ENCODE results near the gene DMXL1. TPM values are rescaled to one million over a fixed set of nuclear protein-coding genes. Genes with fewer than 3 reads are reported as not detected.

Gene DMXL1
- total and polyA plus RNA-seq, 2 experiments from 2014 or later = 12.0 to 32.4 TPM

- Histone ChIP-seq H3K4me1 (ENCODE audit: insufficient read depth) (peaks cover 11% of the 10 kb centered on the region; the same call in 1 of the 2 replicates), H3K9ac (no peak overlapping the region), H3K4me3 (no peak overlapping the region), H3F3A (ENCODE audit: insufficient read depth) (peaks cover 8% of the 10 kb centered on the region), H3K27ac (no peak overlapping the region), H2AFZ (no peak overlapping the region), H3K27me3 (replicated peaks; ENCODE audit: insufficient read depth) (no peaks in the 10 kb centered on the region), H3K36me3 (ENCODE audit: low read depth) (no peaks in the 10 kb centered on the region), H3K4me2 (ENCODE audit: unreplicated experiment) (no peak overlapping the region), H3K79me2 (ENCODE audit: insufficient read depth) (no peaks in the 10 kb centered on the region), H4K20me1 (ENCODE audit: insufficient read depth) (no peaks in the 10 kb centered on the region), H3K9me3 (ENCODE audit: low read depth) (no peaks in the 10 kb centered on the region), H3K9me2 (ENCODE audit: insufficient read depth) (no peaks in the 10 kb centered on the region)
- no peak for DNase-seq
- WGBS, 2 experiments (ENCODE audit: low coverage in 1 of 2, low lambda C conversion rate in 2 of 2, missing lambda C conversion rate in 2 of 2) = 81 to 84% methylated on average over 3 of the region's 3 CpGs
- TF ChIP-seq EZH2phosphoT487 (IDR thresholded peaks at IDR 0.05; ENCODE audit: insufficient read depth, low read depth) = no peak
- no peak for TF ChIP-seq EZH2 (IDR thresholded peaks at IDR 0.05; ENCODE audit: insufficient read depth, poor library complexity, severe bottlenecking)
- in situ Hi-C loops (cut with MboI) = no loop called here
These were observed 38.2 kb upstream of the DMXL1 start for GRCh38 chr5:119032656-119033055.

GRCh38 chr5:119033135-119033534 is 37.8 kb upstream of the DMXL1 start:
- no peaks in the 10 kb centered on the region for H3K9me2 ChIP-seq (ENCODE audit: insufficient read depth)
- WGBS, 2 experiments (ENCODE audit: low coverage in 1 of 2, low lambda C conversion rate in 2 of 2, missing lambda C conversion rate in 2 of 2) = 71 to 74% methylated on average over 3 of the region's 3 CpGs
- H3K27me3 ChIP-seq (replicated peaks; ENCODE audit: insufficient read depth) = no peaks in the 10 kb centered on the region
- no peaks in the 10 kb centered on the region for H3K36me3 ChIP-seq (ENCODE audit: low read depth)
- no peaks in the 10 kb centered on the region for H3K79me2 ChIP-seq (ENCODE audit: insufficient read depth)
- peaks cover 8% of the 10 kb centered on the region for H3F3A ChIP-seq (ENCODE audit: insufficient read depth)
- H2AFZ ChIP-seq = no peak overlapping the region
- TF ChIP-seq EZH2 (IDR thresholded peaks at IDR 0.05; ENCODE audit: insufficient read depth, poor library complexity, severe bottlenecking) = no peak
- TF ChIP-seq EZH2phosphoT487 (IDR thresholded peaks at IDR 0.05; ENCODE audit: insufficient read depth, low read depth) = no peak
- H3K4me3 ChIP-seq = no peak overlapping the region
- H3K27ac ChIP-seq = no peak overlapping the region
- H3K4me2 ChIP-seq (ENCODE audit: unreplicated experiment) = no peak overlapping the region
- no peak for DNase-seq
- H3K9ac ChIP-seq = no peak overlapping the region
- peaks cover 11% of the 10 kb centered on the region; the same call in 1 of the 2 replicates for H3K4me1 ChIP-seq (ENCODE audit: insufficient read depth)
- H4K20me1 ChIP-seq (ENCODE audit: insufficient read depth) = no peaks in the 10 kb centered on the region
- no peaks in the 10 kb centered on the region for H3K9me3 ChIP-seq (ENCODE audit: low read depth)
- in situ Hi-C loops (cut with MboI) = no loop called here

GRCh38 chr5:119036101-119036762 is 34.7 kb upstream of the DMXL1 start:
- WGBS, 2 experiments (ENCODE audit: low coverage in 1 of 2, low lambda C conversion rate in 2 of 2, missing lambda C conversion rate in 2 of 2) = 82% methylated on average over 8 of the region's 8 CpGs
- Histone ChIP-seq H3K36me3 (ENCODE audit: low read depth) (no peaks in the 10 kb centered on the region), H3K27ac (no peak overlapping the region), H3K4me1 (ENCODE audit: insufficient read depth) (peaks cover 11% of the 10 kb centered on the region; the same call in 1 of the 2 replicates), H3K79me2 (ENCODE audit: insufficient read depth) (no peaks in the 10 kb centered on the region), H2AFZ (no peak overlapping the region), H3K4me2 (ENCODE audit: unreplicated experiment) (peak overlapping the region; percentile 0), H3K9me2 (ENCODE audit: insufficient read depth) (no peaks in the 10 kb centered on the region), H4K20me1 (ENCODE audit: insufficient read depth) (no peaks in the 10 kb centered on the region), H3K9me3 (ENCODE audit: low read depth) (no peaks in the 10 kb centered on the region), H3K27me3 (replicated peaks; ENCODE audit: insufficient read depth) (no peaks in the 10 kb centered on the region), H3K9ac (no peak overlapping the region), H3K4me3 (no peak overlapping the region), H3F3A (ENCODE audit: insufficient read depth) (peaks cover 8% of the 10 kb centered on the region)
- DNase-seq = peak; percentile 94
- in situ Hi-C loops (cut with MboI) = no loop called here
- TF ChIP-seq EZH2phosphoT487 (IDR thresholded peaks at IDR 0.05; ENCODE audit: insufficient read depth, low read depth) = no peak
- no peak for TF ChIP-seq EZH2 (IDR thresholded peaks at IDR 0.05; ENCODE audit: insufficient read depth, poor library complexity, severe bottlenecking)

- Histone ChIP-seq H3K4me3 (no peak overlapping the region), H3F3A (ENCODE audit: insufficient read depth) (peaks cover 8% of the 10 kb centered on the region), H3K4me1 (ENCODE audit: insufficient read depth) (peaks cover 11% of the 10 kb centered on the region; the same call in 1 of the 2 replicates), H3K9me3 (ENCODE audit: low read depth) (no peaks in the 10 kb centered on the region), H4K20me1 (ENCODE audit: insufficient read depth) (no peaks in the 10 kb centered on the region), H3K9me2 (ENCODE audit: insufficient read depth) (no peaks in the 10 kb centered on the region), H2AFZ (no peak overlapping the region), H3K36me3 (ENCODE audit: low read depth) (no peaks in the 10 kb centered on the region), H3K9ac (no peak overlapping the region), H3K4me2 (ENCODE audit: unreplicated experiment) (no peak overlapping the region), H3K27ac (no peak overlapping the region), H3K79me2 (ENCODE audit: insufficient read depth) (no peaks in the 10 kb centered on the region), H3K27me3 (replicated peaks; ENCODE audit: insufficient read depth) (no peaks in the 10 kb centered on the region)
- in situ Hi-C loops (cut with MboI) = no loop called here
- TF ChIP-seq EZH2 (IDR thresholded peaks at IDR 0.05; ENCODE audit: insufficient read depth, poor library complexity, severe bottlenecking) = no peak
- no peak for TF ChIP-seq EZH2phosphoT487 (IDR thresholded peaks at IDR 0.05; ENCODE audit: insufficient read depth, low read depth)
- peak; percentile 7 for DNase-seq
- WGBS, 2 experiments (ENCODE audit: low coverage in 1 of 2, low lambda C conversion rate in 2 of 2, missing lambda C conversion rate in 2 of 2) = 88 to 89% methylated on average over 16 of the region's 16 CpGs
These were observed 33.2 kb upstream of the DMXL1 start for GRCh38 chr5:119037496-119038215.

All from GM23248 (cell line).